ENCODE measurements around the gene PRDX5.

DNA sequence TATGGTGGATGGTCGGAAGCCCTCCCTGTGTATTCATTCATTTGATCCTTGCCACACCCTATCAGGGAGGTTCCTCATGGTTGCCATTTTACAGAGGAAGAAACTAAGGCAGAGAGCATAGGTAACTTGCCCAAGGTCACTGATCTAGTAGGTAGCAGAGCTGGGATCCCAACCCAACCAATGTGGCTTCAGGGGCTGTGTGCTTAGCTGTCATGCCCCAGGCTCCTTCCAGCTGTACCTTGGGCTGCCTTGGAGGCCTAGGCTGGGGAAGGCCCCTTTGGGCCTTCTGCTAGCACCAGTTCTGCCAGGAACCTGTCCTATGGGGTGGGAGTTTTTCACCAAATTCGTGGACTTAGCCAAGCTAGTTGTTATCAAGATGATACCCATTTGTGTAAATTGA lies 42.1 kb upstream of the PRDX5 start:
- no peak for TF ChIP-seq POLR2A (IDR thresholded peaks at IDR 0.05; ENCODE audit: low read depth, low read length)
- no peak for TF ChIP-seq JUNB (IDR thresholded peaks at IDR 0.05)
- TF ChIP-seq POLR2AphosphoS5 (IDR thresholded peaks at IDR 0.05; ENCODE audit: low read length): no peak
- no peak for TF ChIP-seq CBFB (IDR thresholded peaks at IDR 0.05; ENCODE audit: low read depth)
- TF ChIP-seq, protein P1, sequence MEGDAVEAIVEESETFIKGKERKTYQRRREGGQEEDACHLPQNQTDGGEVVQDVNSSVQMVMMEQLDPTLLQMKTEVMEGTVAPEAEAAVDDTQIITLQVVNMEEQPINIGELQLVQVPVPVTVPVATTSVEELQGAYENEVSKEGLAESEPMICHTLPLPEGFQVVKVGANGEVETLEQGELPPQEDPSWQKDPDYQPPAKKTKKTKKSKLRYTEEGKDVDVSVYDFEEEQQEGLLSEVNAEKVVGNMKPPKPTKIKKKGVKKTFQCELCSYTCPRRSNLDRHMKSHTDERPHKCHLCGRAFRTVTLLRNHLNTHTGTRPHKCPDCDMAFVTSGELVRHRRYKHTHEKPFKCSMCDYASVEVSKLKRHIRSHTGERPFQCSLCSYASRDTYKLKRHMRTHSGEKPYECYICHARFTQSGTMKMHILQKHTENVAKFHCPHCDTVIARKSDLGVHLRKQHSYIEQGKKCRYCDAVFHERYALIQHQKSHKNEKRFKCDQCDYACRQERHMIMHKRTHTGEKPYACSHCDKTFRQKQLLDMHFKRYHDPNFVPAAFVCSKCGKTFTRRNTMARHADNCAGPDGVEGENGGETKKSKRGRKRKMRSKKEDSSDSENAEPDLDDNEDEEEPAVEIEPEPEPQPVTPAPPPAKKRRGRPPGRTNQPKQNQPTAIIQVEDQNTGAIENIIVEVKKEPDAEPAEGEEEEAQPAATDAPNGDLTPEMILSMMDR (IDR thresholded peaks at IDR 0.05 in 2 of 3, conservative IDR thresholded peaks at IDR 0.05 in 1 of 3; ENCODE audit: control insufficient read depth in 2 of 3, extremely low read depth in 1 of 3, insufficient read depth in 1 of 3, low read depth in 3 of 3, low read length in 3 of 3): no peak
- no peak for TF ChIP-seq ZSCAN29 (IDR thresholded peaks at IDR 0.05)
- TF ChIP-seq MXI1 (IDR thresholded peaks at IDR 0.05; ENCODE audit: low read depth, low read length): no peak

Measured in GM12878 (cell line).